ENCODE measurements around the gene NOSTRIN.
"Not testable (repeated sequence)": the region's sequence is repeated elsewhere in the genome, so short reads cannot be mapped to it uniquely, and the experiment has no call there.

The NOSTRIN gene

DNA sequence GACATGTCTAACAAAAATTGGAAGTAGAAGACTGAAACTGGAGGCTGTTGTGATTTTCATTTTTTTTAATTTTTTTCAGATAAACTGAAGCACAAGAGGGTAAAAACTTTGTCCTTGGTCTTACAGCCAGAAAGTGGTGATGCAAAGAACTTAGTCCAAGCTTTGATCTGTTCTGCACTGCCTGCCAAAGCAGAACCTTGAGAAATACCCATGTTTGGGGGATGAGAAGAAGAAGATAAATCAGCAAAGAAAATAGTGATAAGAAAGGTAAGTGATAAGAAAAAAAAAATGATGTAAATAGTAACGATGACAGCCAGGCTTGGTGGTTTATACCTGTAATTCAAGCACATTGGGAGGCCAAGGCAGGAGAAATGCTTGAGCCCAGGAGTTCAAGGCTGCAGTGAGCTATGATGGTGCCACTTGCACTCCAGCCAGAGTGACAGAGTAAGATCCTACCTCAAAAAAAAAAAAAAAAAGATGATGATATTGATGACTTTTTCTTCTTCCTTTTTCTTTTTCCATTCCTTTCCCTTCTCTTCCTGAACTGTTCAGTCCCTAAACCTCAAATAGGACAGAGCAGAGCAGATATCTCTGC lies 14.6 kb upstream of the NOSTRIN start:
- DNase-seq (ENCODE audit: low read depth in 2 of 3, low spot score in 2 of 3): no peak

GRCh38 chr2:168789776-168790175 lies 12.7 kb upstream of the NOSTRIN start:
- no peak for DNase-seq (ENCODE audit: low read depth in 2 of 3, low spot score in 2 of 3)

GRCh38 chr2:168790226-168790902 lies 12.1 kb upstream of the NOSTRIN start:
- no peak for DNase-seq (ENCODE audit: low read depth in 2 of 3, low spot score in 2 of 3)

GRCh38 chr2:168791140-168791539 lies 11.3 kb upstream of the NOSTRIN start:
- DNase-seq (ENCODE audit: low read depth in 2 of 3, low spot score in 2 of 3): not testable (repeated sequence)

- no peak for DNase-seq (ENCODE audit: low read depth in 2 of 3, low spot score in 2 of 3)
Measured at GRCh38 chr2:168793596-168793995, 8.8 kb upstream of the NOSTRIN start.

- DNase-seq (ENCODE audit: low read depth in 2 of 3, low spot score in 2 of 3): no peak
Measured at GRCh38 chr2:168794968-168795367, 7.5 kb upstream of the NOSTRIN start.

DNA sequence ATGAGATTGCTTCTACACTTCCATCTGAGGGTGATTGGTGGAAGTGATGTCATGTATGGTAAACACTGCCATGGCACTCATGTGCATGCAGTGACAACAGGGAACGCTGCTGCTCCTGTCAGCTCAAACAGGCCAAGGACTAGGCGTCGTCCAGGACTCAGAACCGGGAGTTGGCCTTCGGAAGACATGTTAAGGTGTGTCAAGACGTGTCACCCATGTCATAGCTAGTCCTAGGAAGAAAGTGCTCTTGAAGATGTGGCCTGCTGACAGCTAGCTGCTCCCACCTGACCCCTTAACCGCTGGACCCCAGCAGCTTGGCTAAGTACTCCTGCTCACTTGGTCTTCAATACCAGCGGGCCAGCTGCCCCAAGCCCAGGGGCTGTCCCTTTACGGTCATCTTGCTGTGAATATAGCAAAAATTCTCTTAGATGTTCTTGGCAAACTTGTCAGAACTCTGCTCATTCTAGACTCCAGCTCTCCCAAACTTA lies 6.3 kb upstream of the NOSTRIN start:
- DNase-seq (ENCODE audit: low read depth in 2 of 3, low spot score in 2 of 3): no peak

- no peak for DNase-seq (ENCODE audit: low read depth in 2 of 3, low spot score in 2 of 3)
Measured at GRCh38 chr2:168796583-168797285, 5.7 kb upstream of the NOSTRIN start.

DNA sequence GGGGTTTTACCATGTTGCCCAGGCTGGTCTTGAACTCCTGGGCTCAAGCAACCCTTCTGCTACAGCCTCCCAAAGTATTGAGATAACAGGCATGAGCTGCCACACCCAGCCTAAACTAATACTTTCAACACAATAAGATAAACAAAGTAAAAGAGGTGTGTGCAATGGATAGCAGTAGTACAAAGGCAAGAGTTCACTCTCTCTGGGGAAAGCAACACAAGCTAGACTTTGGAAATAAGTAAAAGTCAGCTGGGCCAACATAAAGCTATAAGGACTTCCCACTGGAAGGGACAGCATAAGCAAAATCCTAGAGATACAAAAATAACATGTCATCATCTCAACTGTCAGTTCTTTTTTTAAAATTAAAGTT lies 5.2 kb upstream of the NOSTRIN start:
- no peak for DNase-seq (ENCODE audit: low read depth in 2 of 3, low spot score in 2 of 3)

DNA sequence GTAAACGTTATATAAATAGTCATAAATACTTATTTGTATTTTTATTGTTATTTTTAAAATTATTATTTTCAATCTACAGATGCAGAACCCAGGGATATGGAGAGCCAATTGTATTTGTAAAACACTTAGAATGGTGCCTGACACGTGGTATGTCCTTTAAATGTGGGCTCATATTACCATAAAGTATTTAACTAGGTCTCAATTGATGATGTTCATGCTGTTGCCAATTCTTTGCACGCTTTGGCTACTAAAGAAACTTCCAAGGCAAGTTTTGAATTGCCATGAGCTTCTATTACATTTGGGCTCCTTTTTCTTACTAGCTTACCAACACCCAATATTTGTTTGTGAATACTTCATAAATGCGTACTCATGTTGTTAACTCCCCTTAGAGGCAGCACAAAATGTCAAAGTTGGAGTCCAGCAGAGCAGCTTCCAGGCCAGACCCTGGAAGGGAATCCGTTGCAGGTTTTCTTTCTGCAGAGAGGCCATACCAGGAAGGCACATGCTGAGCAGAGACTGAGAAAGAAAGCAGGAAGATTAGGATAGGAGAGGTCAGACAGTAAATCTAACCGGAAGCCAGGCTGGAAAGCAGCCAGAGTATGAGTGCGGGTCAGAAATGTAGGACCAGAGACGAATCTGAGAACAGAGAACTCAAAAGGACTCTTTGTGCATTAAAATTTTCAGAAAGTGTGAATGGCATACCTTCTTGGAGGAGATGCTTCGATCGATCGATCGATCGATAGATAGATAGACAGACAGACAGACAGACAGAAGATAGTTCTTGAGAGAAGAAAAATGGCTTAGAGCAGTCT lies 4.2 kb upstream of the NOSTRIN start:
- DNase-seq (ENCODE audit: low read depth in 2 of 3, low spot score in 2 of 3): no peak

DNA sequence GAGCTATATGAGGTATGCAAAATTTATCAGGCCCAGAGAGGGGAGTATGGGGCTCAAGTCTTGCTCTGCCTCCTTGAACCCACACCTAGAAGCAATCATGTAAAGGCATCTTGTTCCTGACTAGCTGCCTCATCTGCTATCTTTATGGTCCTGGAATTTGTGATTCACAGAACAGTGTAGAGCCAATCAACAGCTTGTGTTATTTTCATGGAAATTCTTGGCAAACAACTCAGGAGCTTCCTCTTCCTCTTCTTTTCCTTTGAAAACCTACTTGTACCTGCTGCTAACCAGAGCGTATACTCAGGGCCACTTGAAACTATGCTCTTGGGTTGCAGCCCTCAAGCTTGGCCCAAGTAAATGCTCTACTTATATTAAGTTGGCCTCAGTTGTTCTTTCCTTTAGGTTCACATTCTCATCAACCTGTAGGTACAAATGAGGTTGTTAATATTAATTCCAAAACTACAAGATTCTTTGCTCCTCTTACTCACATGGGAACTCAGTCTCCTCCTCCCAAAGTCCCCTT lies 3.5 kb upstream of the NOSTRIN start:
- DNase-seq (ENCODE audit: low read depth in 2 of 3, low spot score in 2 of 3): no peak

DNA sequence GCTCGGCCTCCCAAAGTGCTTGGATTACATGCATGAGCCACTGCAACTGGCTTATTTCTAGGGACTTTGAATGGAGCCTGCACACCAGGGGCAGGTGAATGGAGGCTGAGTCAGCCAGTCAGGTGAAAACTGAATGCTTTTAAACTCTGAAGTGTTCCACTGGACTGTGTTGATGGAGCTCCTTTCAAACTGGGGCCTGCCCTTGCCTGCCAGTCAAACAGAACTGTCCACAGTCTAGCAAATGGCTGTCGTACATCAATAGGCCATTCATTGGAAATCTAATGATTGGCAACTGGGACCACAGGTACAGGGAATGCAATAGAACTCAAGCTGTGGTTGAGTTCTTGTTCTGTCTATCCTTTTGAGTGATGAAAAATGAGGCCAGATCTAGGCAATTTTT lies 966 bp upstream of the NOSTRIN start:
- no peak for DNase-seq (ENCODE audit: low read depth in 2 of 3, low spot score in 2 of 3)

- DNase-seq (ENCODE audit: low read depth in 2 of 3, low spot score in 2 of 3): no peak
Measured at GRCh38 chr2:168802859-168803725, 655 bp downstream of the NOSTRIN start.

DNA sequence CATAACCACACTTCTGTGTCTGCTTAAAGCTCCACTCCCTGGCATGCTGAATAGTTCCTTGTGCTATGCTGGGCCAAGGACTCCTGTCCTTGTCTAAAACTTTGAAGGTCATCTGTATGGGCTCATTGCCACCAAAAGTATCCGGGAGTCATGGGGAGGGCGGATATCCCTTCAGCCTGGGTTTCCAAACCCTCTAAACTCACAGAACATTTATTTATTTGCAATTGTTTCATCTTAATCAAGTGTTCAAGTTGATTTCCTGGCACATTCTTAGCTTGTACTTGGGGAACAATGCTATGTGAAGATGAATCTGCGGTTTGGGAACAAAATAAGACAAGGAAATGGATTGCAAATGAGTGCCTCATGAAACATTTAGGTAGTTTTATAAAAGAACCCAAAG lies 1.8 kb downstream of the NOSTRIN start:
- no peak for DNase-seq (ENCODE audit: low read depth in 2 of 3, low spot score in 2 of 3)

GRCh38 chr2:168805615-168806014 lies 3.2 kb downstream of the NOSTRIN start:
- no peak for DNase-seq (ENCODE audit: low read depth in 2 of 3, low spot score in 2 of 3)

DNA sequence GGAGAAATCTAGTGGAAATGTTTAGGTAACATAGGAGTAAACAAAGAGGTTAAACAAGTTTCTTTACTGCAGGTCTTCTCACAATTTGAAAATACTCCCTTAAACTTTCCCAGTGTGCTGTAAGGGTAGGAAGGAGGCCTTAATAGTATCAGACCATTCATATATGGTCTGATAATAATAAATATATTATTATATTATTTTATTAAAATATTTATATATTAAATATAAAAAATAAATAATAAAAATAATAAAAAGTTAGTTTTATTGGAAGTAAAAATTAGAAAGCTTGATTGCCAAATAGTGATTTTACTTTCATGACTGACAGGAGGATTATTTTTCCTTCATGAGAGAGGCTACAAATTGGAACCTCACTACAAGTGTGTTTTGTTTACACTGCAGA lies 7.1 kb downstream of the NOSTRIN start:
- DNase-seq (ENCODE audit: low read depth in 2 of 3, low spot score in 2 of 3): no peak

DNA sequence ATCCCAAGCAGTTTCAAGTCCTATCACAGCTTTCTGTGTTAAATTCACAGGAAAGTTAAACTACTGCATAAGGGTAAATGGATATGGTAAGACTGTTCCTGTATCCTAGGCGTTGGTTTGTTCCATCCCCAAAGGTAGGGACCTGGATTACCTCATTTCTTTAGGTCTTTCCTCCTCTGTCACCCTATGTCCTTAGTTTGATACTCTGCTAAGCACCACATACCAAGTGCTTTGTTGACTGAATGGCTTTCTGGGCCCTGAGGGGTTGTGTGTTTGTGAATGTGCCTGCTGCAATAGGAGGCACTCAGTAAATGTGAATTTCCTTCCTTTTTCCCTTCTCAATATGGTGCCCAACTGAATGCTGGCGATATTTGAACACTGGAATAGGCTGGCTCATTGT lies 7.8 kb downstream of the NOSTRIN start:
- no peak for DNase-seq (ENCODE audit: low read depth in 2 of 3, low spot score in 2 of 3)

GRCh38 chr2:168811696-168812095 lies 9.3 kb downstream of the NOSTRIN start:
- no peak for DNase-seq (ENCODE audit: low read depth in 2 of 3, low spot score in 2 of 3)

DNA sequence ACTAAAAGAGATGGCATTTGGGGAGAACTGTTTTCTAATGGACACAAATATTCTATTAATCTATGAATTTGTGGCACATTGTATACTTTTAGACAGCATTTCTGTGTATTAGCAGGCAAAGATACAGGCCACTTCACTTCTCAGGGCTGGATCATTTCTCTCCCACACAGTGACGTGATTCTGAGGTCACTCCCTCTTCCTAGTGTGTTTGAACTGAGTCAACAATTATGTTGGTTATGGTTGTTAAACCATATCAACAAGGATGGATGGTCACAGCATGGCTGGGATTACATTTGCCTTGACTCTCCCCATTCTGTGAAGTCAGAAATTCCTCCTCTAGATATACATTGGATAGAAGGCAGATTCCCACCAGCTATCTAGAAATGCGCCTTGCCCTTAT lies 11.6 kb downstream of the NOSTRIN start:
- no peak for DNase-seq (ENCODE audit: low read depth in 2 of 3, low spot score in 2 of 3)
